Activated CD4-positive, CD25-positive, alpha-beta regulatory T cell (primary cell): ENCODE data around the gene ZNF638.

Experiments used
- DNase-seq, 4 experiments: peaks; one replicate each; lab custom pipeline; 2025; lab: John Stamatoyannopoulos, UW

ZNF638 gene

GRCh38 chr2:71473346-71474031 is 141.9 kb downstream of the ZNF638 start:
- no peak for DNase-seq

- DNase-seq, result no peak
Observed at GRCh38 chr2:71474116-71474743, 142.6 kb downstream of the ZNF638 start.

GRCh38 chr2:71474744-71475397 is 143.3 kb downstream of the ZNF638 start:
- DNase-seq, result no peak

GRCh38 chr2:71476495-71476894 is 144.9 kb downstream of the ZNF638 start:
- no peak for DNase-seq

GRCh38 chr2:71477231-71477691 is 145.7 kb downstream of the ZNF638 start:
- DNase-seq, result no peak

- no peak for DNase-seq
Observed at GRCh38 chr2:71478806-71479205, 147.2 kb downstream of the ZNF638 start.

GRCh38 chr2:71479261-71479660 is 147.7 kb downstream of the ZNF638 start:
- no peak for DNase-seq

- DNase-seq, result no peak
Observed at GRCh38 chr2:71481111-71481510, 149.5 kb downstream of the ZNF638 start.

GRCh38 chr2:71482055-71482454 is 150.5 kb downstream of the ZNF638 start:
- DNase-seq, result no peak

GRCh38 chr2:71483246-71483645 is 151.7 kb downstream of the ZNF638 start:
- no peak for DNase-seq

- DNase-seq, result no peak
Observed at GRCh38 chr2:71484354-71484753, 152.8 kb downstream of the ZNF638 start.
